GM18499 (cell line): ENCODE data around the gene YTHDC2.
A peak's percentile ranks its signal among the peaks of the same experiment; 100 is the strongest.
"Not testable (repeated sequence)": the region's sequence is repeated elsewhere in the genome, so short reads cannot be mapped to it uniquely, and the experiment has no call there.

Source experiments
- ATAC-seq: cut with Tn5 transposase; IDR thresholded peaks from one replicate; pipeline ENCODE4 v1.9.1; 2021; ENCODE audit warnings: moderate number of reproducible peaks; ENCODE audit not compliant: insufficient read depth, unreplicated experiment

The YTHDC2 gene

GRCh38 chr5:113598926-113599325 is 85.4 kb downstream of the YTHDC2 start:
- no peak for ATAC-seq

- no peak for ATAC-seq
Observed at GRCh38 chr5:113600255-113600905, 86.9 kb downstream of the YTHDC2 start.

- no peak for ATAC-seq
Observed at GRCh38 chr5:113601423-113601822, 87.9 kb downstream of the YTHDC2 start.

- ATAC-seq = not testable (repeated sequence)
Observed at GRCh38 chr5:113603246-113603645, 89.8 kb downstream of the YTHDC2 start.

- peak; percentile 81 for ATAC-seq
Observed at GRCh38 chr5:113606298-113607134, 93.0 kb downstream of the YTHDC2 start.

GRCh38 chr5:113607361-113607760 is 93.9 kb downstream of the YTHDC2 start:
- no peak for ATAC-seq

- no peak for ATAC-seq
Observed at GRCh38 chr5:113608113-113608596, 94.7 kb downstream of the YTHDC2 start.

GRCh38 chr5:113612060-113612496 is 98.6 kb downstream of the YTHDC2 start:
- peak; percentile 87 for ATAC-seq

GRCh38 chr5:113614191-113614590 is 100.7 kb downstream of the YTHDC2 start:
- no peak for ATAC-seq

GRCh38 chr5:113615708-113616107 is 102.2 kb downstream of the YTHDC2 start:
- ATAC-seq = no peak

- no peak for ATAC-seq
Observed at GRCh38 chr5:113617191-113617796, 103.8 kb downstream of the YTHDC2 start.

- ATAC-seq = no peak
Observed at GRCh38 chr5:113632996-113633395, 119.5 kb downstream of the YTHDC2 start.

- ATAC-seq = no peak
Observed at GRCh38 chr5:113634957-113635356, 121.5 kb downstream of the YTHDC2 start.

GRCh38 chr5:113641715-113642114 is 128.2 kb downstream of the YTHDC2 start:
- no peak for ATAC-seq
